Neural cell (in vitro differentiated cells): Measurements from ENCODE around the gene GPR146. TPM values are rescaled to one million over a fixed set of nuclear protein-coding genes. Genes with fewer than 3 reads are reported as not detected.

Experiments
- H2AFZ ChIP-seq: fragments of 200-600, 300-800 bp; sonication (generic), shearing (Covaris generic); 2 replicates; pipeline ENCODE4 v1.6.0; 2014; ENCODE audit warnings: low read depth, mild to moderate bottlenecking, antibody characterized with exemption, low read length, moderate library complexity
- H3F3A ChIP-seq: fragments of 200-600 bp; shearing (Covaris generic); 2 replicates; pipeline ENCODE4 v1.6.1; 2016; ENCODE audit warnings: mild to moderate bottlenecking, moderate library complexity, mixed read lengths, antibody characterized with exemption, low read length; ENCODE audit not compliant: insufficient read depth, poor library complexity, severe bottlenecking
- H3K27ac ChIP-seq: fragments of 200-600, 300-800 bp; sonication (generic), shearing (Covaris generic); 2 replicates; pipeline ENCODE4 v1.5.1; 2014; ENCODE audit warnings: mild to moderate bottlenecking, low read length, moderate library complexity
- H3K27me3 ChIP-seq: fragments of 300-800, 200-600 bp; sonication (generic), shearing (Covaris generic); 2 replicates; pipeline ENCODE4 v1.6.0; 2014; ENCODE audit warnings: mild to moderate bottlenecking, low read depth, low read length, moderate library complexity; ENCODE audit not compliant: insufficient read depth
- H3K36me3 ChIP-seq: fragments of 300-800, 200-600 bp; sonication (generic), shearing (Covaris generic); 2 replicates; pipeline ENCODE4 v1.5.1; 2014; ENCODE audit warnings: mild to moderate bottlenecking, antibody characterized with exemption, low read length, moderate library complexity; ENCODE audit not compliant: insufficient read depth
- H3K4me2 ChIP-seq: fragments of 300-800, 200-600 bp; sonication (generic), shearing (Covaris generic); 2 replicates; pipeline ENCODE4 v1.6.0; 2014; ENCODE audit warnings: mild to moderate bottlenecking, low read length
- H3K4me3 ChIP-seq: fragments of 300-800, 200-600 bp; sonication (generic), shearing (Covaris generic); 2 replicates; pipeline ENCODE4 v1.5.1; 2014; ENCODE audit warnings: mild to moderate bottlenecking, low read length, moderate library complexity
- H3K79me2 ChIP-seq: fragments of 200-600 bp; shearing (Covaris generic); replicated peaks from 2 replicates; pipeline ENCODE4 v1.6.0; 2014; ENCODE audit warnings: mild to moderate bottlenecking, low read length, moderate library complexity; ENCODE audit not compliant: insufficient read depth
- H3K9ac ChIP-seq: fragments of 300-800, 200-600 bp; sonication (generic), shearing (Covaris generic); 2 replicates; pipeline ENCODE4 v1.6.1; 2016; ENCODE audit warnings: mild to moderate bottlenecking, low read length, mixed read lengths
- H3K9me2 ChIP-seq: fragments of 200-600 bp; shearing (Covaris generic); 2 replicates; pipeline ENCODE4 v1.6.1; 2016; ENCODE audit warnings: mild to moderate bottlenecking, low read length, mixed read lengths; ENCODE audit not compliant: insufficient read depth
- H3K9me3 ChIP-seq: fragments of 200-600, 300-800 bp; sonication (generic), shearing (Covaris generic); 2 replicates; pipeline ENCODE4 v1.6.1; 2016; ENCODE audit warnings: mild to moderate bottlenecking, mixed run types, low read length, moderate library complexity, mixed read lengths
- H4K20me1 ChIP-seq: fragments of 200-600 bp; shearing (Covaris generic); 2 replicates; pipeline ENCODE4 v1.6.1; 2016; ENCODE audit warnings: mild to moderate bottlenecking, mixed run types; ENCODE audit not compliant: insufficient read depth
- CTCF ChIP-seq: fragments of 450-650 bp; IDR thresholded peaks from 2 replicates; pipeline ENCODE4 v1.5.1; 2014; ENCODE audit warnings: antibody characterized with exemption, mild to moderate bottlenecking, moderate library complexity; ENCODE audit not compliant: poor library complexity, severe bottlenecking
- EP300 ChIP-seq: fragments of 450-650 bp; conservative IDR thresholded peaks from 2 replicates; pipeline ENCODE4 v1.6.1; 2014; ENCODE audit warnings: antibody characterized with exemption, mild to moderate bottlenecking, moderate library complexity; ENCODE audit not compliant: poor library complexity, severe bottlenecking
- EZH2 ChIP-seq: fragments of 200-600, 300-800 bp; shearing (Covaris generic), sonication (generic); IDR thresholded peaks from 2 replicates; pipeline ENCODE4 v1.6.1; 2014; ENCODE audit warnings: antibody characterized with exemption, low read length, borderline replicate concordance, mild to moderate bottlenecking; ENCODE audit not compliant: insufficient read depth, poor library complexity, severe bottlenecking
- MXI1 ChIP-seq: fragments of 450-650 bp; conservative IDR thresholded peaks from 2 replicates; pipeline ENCODE4 v1.6.1; 2014; ENCODE audit warnings: antibody characterized with exemption, mild to moderate bottlenecking; ENCODE audit not compliant: poor library complexity, severe bottlenecking
- POLR2AphosphoS5 ChIP-seq: IDR thresholded peaks from 2 replicates; pipeline ENCODE4 v1.6.1; 2012
- RAD21 ChIP-seq: fragments of 450-650 bp; conservative IDR thresholded peaks from 2 replicates; pipeline ENCODE4 v1.6.1; 2014; ENCODE audit warnings: antibody characterized with exemption, mild to moderate bottlenecking, moderate library complexity
- REST ChIP-seq: IDR thresholded peaks from 2 replicates; pipeline ENCODE4 v1.6.1; 2012; ENCODE audit warnings: borderline replicate concordance
- SMC3 ChIP-seq: fragments of 450-650 bp; conservative IDR thresholded peaks from 2 replicates; pipeline ENCODE4 v1.6.1; 2014; ENCODE audit warnings: antibody characterized with exemption, mild to moderate bottlenecking, moderate library complexity; ENCODE audit not compliant: poor library complexity
- TAF1 ChIP-seq: IDR thresholded peaks from 2 replicates; pipeline ENCODE4 v1.6.1; 2012; ENCODE audit warnings: low read depth
- polyA plus RNA-seq: library from polyadenylated mRNA; depleted of rRNA; stranded (reverse); fragments of >200 nt; gene quantifications from 2 replicates; pipeline ENCODE4 v1.2.3, GENCODE V29; 2014

The GPR146 gene
- polyA plus RNA-seq, 1 donor from 2014 or later, result not detected

- Histone ChIP-seq H3K27ac (no peak overlapping the region), H3F3A (no peaks in the 10 kb centered on the region), H4K20me1 (no peaks in the 10 kb centered on the region), H3K4me3 (no peak overlapping the region), H3K9ac (no peak overlapping the region), H3K27me3 (no peaks in the 10 kb centered on the region), H3K36me3 (no peaks in the 10 kb centered on the region), H3K9me3 (no peaks in the 10 kb centered on the region), H3K79me2 (no peaks in the 10 kb centered on the region), H2AFZ (no peak overlapping the region), H3K9me2 (no peaks in the 10 kb centered on the region), H3K4me2 (no peak overlapping the region)
- no peak for TF ChIP-seq CTCF
These were observed 5.5 kb downstream of the GPR146 start for GRCh38 chr7:1049801-1050200.

- H3K9ac ChIP-seq, result no peak overlapping the region
These were observed 6.0 kb downstream of the GPR146 start for GRCh38 chr7:1050254-1050906.

More at GRCh38 chr7:1050254-1050906, 6.0 kb downstream of the GPR146 start:
- TF ChIP-seq RAD21, result no peak
- TF ChIP-seq SMC3, result no peak
- no peak for TF ChIP-seq REST
- no peak for TF ChIP-seq CTCF
- no peak for TF ChIP-seq MXI1
- TF ChIP-seq EZH2, result no peak
- no peak for TF ChIP-seq POLR2AphosphoS5
- TF ChIP-seq EP300, result no peak
- no peak for TF ChIP-seq TAF1
- Histone ChIP-seq H3K36me3 (no peaks in the 10 kb centered on the region), H2AFZ (no peak overlapping the region), H3K27ac (no peak overlapping the region), H3F3A (no peaks in the 10 kb centered on the region), H3K79me2 (no peaks in the 10 kb centered on the region), H3K27me3 (no peaks in the 10 kb centered on the region), H3K4me2 (no peak overlapping the region), H4K20me1 (no peaks in the 10 kb centered on the region), H3K9me2 (no peaks in the 10 kb centered on the region), H3K9me3 (no peaks in the 10 kb centered on the region), H3K4me3 (no peak overlapping the region)
